GM13977 (cell line): Measurements from ENCODE around the gene LAMA3.
A peak's percentile ranks its signal among the peaks of the same experiment; 100 is the strongest.

Experiments
- DNase-seq: peaks from one replicate; pipeline ENCODE4 v3.0.0; 2012; ENCODE audit warnings: low spot score
- in situ Hi-C: fragments of 300-500 bp; cut with MboI; formaldehyde crosslinking; loops from one replicate; pipeline ENCODE4 v1.12.0; 2022; ENCODE audit warnings: low sequenced_read_pairs, low pct_unique_long_range_greater_than_20kb, mixed read lengths, inconsistent platforms; ENCODE audit not compliant: unreplicated experiment
- TF ChIP-seq, protein P1 (sequence below): IDR thresholded peaks from 2 replicates; pipeline ENCODE4 v1.5.1; 2012; ENCODE audit warnings: mild to moderate bottlenecking, control low read depth; ENCODE audit not compliant: insufficient read depth; ENCODE audit errors: extremely low read depth, missing control alignments

LAMA3 gene

DNA sequence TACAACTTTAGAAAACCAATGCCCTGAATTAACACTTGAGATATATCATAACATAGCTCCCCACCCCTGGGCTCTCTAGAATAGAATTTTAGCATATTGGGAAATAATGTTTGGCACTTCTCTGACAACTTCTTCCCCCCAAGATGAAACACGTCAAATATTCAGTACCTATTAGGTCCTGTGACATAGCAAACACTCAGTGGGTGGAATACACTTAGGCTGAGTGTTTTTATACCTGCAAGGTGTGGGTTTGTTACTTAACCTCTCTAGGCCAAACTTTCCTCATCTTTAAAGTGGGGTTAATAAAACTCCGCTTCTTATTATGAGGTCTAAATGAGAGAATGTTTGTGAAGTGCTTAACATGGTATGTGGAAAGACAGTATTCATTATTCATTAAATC is 56.1 kb downstream of the LAMA3 start:
- no peak for DNase-seq
- TF ChIP-seq, protein P1, sequence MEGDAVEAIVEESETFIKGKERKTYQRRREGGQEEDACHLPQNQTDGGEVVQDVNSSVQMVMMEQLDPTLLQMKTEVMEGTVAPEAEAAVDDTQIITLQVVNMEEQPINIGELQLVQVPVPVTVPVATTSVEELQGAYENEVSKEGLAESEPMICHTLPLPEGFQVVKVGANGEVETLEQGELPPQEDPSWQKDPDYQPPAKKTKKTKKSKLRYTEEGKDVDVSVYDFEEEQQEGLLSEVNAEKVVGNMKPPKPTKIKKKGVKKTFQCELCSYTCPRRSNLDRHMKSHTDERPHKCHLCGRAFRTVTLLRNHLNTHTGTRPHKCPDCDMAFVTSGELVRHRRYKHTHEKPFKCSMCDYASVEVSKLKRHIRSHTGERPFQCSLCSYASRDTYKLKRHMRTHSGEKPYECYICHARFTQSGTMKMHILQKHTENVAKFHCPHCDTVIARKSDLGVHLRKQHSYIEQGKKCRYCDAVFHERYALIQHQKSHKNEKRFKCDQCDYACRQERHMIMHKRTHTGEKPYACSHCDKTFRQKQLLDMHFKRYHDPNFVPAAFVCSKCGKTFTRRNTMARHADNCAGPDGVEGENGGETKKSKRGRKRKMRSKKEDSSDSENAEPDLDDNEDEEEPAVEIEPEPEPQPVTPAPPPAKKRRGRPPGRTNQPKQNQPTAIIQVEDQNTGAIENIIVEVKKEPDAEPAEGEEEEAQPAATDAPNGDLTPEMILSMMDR: no peak
- in situ Hi-C loops: no loop called here

DNA sequence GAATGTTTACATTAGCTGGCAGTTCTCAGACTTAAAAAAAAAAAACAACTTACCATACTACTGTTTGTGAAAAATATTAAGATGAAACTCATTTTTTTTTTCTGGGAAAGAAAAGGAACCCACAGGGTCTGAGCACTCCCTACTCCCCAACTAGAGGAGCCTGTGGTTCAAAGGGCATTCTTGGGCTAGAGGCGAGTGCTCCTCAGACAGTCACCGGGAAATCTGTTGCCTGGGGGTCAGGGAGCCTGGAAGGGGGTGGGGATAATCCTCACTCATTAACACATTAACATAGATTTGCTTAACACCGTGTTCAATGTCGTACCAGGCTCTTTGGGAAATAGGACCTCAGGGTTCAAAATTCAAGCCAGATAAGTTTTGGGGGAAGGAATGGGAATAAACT is 57.6 kb downstream of the LAMA3 start:
- TF ChIP-seq, protein P1: no peak
- in situ Hi-C loops: no loop called here

DNA sequence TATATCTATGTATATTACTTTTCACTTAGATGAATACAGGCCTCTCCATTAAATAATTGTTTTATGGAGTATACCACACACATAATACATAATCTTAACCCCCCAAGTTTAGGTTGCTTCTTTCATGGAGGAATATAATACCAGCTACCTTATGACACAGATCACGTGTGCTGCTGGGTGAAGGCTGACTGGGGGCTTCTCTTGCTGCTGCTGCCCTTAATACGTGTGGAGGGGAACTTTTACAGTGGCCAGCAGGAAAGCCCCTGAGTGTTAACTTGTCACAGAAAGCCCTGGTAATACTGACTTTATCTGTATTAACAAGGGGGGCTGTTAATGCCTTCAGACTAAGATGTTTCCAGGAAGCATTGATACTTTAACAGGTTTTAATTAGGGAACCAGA is 63.1 kb downstream of the LAMA3 start:
- in situ Hi-C loops: no loop called here
- peak; percentile 33 for DNase-seq
- TF ChIP-seq, protein P1: no peak

More for the DNA sequence above, 57.6 kb downstream of the LAMA3 start:
- DNase-seq: no peak

GRCh38 chr18:23752796-23753195 is 63.5 kb downstream of the LAMA3 start:
- no peak for DNase-seq
- in situ Hi-C loops: no loop called here
- TF ChIP-seq, protein P1: no peak

DNA sequence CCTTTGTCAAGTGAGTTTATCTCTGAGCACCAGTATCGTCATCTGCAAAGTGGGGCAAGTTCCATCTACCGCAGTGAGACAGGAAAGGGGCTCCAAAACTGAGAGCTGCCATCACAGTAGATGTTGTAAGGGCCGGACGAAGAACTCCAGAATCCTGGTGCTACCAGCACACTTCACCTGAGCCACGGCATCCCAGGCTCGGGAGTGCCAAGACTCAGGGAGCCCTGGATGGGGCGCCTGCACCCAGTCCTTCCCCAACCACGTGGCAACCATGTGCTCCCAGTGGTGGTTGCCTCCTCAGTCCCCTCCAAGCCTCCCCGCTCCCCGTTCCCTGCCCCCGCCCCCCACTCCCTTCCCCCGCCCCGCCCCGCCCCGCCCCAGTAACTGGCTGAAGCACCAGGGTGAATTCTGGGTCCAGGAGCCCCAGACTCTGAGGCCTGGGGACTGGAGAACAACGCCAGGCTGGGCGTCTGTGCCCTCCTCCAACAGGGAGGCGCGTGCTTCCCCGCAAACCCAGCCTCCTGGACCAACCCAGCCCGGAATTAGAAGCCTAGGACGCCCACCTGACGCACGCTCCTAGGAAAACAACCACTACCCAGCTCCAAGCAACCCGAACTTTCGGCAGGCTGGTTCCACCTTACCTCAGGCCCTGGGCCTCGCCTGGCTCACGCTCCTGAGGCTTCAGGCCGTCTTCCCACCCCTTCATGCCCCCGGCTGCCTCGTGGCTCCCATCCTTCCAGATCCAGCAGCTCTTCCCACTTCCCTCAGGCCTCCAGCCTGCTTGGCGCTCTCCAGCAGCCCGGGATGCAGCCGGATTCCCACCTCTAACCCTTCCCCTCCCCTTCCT is 67.6 kb downstream of the LAMA3 start:
- peak; percentile 15 for DNase-seq
- TF ChIP-seq, protein P1: no peak
- in situ Hi-C loops: no loop called here

DNA sequence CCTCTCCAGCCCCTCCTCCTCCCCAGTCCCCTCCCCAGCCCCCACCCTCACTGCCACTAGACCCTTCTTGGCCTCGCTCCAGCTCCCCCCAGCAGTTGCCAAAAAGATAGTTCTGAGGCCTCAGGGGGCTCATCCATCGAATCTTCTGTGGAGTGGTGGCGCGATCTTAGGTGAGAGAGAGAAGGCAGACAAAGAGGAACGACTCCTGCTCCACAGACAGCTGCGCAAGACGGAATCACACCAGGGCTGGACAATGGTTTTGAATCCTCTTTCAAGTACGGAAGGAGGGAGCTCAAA is 68.1 kb downstream of the LAMA3 start:
- TF ChIP-seq, protein P1: no peak
- in situ Hi-C loops: no loop called here

DNA sequence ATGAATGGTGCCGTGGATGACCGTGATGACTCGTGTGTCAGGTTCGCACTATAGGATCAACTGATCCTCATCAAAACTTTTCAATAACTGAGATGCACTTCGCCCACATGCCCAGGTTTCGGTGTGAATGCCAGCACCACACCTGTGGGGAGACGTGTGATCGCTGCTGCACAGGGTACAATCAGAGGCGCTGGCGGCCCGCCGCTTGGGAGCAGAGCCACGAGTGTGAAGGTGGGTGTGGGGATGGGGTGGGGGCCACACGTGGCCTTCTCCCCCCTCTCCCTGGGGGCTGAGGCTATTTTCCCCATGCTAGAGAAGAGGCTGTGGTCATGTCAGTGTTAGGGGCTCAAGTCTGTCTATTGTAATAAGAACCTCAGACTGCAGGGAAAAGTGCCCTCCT is 69.0 kb downstream of the LAMA3 start:
- no peak for DNase-seq
- TF ChIP-seq, protein P1: no peak
- in situ Hi-C loops: no loop called here

More for the DNA sequence above, 68.1 kb downstream of the LAMA3 start:
- no peak for DNase-seq
